Measurements from ENCODE around the gene DEK. TPM values are rescaled to one million over a fixed set of nuclear protein-coding genes. Genes with fewer than 3 reads are reported as not detected.
"Not testable (repeated sequence)": the region's sequence is repeated elsewhere in the genome, so short reads cannot be mapped to it uniquely, and the experiment has no call there.

Gene DEK
- total RNA-seq, 1 donor from 2014 or later = 59.8 TPM

GRCh38 chr6:18204691-18205090, 59.6 kb downstream of the DEK start:
- no peak for DNase-seq (ENCODE audit: low spot score)

GRCh38 chr6:18203786-18204185, 60.5 kb downstream of the DEK start:
- DNase-seq (ENCODE audit: low spot score) = no peak

DNA sequence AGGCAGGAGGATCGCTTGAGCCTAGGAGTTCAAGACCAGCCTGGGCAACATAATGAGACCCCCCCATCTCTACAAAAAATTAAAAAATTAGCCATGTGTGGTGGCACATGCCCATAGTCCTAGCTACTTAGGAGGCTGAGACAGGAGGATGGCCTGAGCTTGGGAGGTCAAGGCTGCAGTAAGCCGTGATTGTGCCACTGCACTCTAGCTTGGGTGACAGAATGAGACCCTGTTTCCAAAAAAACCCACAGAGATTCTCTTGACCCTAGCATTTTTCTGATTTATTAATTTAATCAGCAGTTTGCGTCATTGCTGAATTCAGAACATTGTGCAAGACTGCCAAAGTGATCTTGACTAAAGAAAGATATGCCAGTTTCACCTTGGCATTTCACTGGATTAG, 72.3 kb downstream of the DEK start:
- DNase-seq (ENCODE audit: low spot score) = no peak

DNA sequence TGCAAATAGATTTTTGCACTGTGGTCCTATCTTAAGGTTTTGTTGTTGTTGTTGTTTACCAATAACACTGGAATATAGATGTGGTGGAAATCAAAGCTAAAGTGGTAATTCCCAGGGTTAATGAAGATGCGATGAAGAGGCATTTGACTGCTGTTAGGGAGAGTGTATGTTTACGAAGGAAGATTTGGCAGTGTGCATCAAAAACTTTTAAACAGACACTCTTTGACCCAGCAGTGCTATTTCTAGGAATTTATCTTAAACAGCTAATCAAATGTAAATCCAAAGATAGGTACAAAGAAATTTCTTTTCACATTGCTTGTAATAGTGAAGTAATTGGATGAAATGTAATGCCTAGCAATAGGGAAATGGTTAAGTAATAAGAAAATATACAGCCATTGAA, 75.1 kb downstream of the DEK start:
- DNase-seq (ENCODE audit: low spot score) = no peak

GRCh38 chr6:18187701-18188100, 76.6 kb downstream of the DEK start:
- no peak for DNase-seq (ENCODE audit: low spot score)

DNA sequence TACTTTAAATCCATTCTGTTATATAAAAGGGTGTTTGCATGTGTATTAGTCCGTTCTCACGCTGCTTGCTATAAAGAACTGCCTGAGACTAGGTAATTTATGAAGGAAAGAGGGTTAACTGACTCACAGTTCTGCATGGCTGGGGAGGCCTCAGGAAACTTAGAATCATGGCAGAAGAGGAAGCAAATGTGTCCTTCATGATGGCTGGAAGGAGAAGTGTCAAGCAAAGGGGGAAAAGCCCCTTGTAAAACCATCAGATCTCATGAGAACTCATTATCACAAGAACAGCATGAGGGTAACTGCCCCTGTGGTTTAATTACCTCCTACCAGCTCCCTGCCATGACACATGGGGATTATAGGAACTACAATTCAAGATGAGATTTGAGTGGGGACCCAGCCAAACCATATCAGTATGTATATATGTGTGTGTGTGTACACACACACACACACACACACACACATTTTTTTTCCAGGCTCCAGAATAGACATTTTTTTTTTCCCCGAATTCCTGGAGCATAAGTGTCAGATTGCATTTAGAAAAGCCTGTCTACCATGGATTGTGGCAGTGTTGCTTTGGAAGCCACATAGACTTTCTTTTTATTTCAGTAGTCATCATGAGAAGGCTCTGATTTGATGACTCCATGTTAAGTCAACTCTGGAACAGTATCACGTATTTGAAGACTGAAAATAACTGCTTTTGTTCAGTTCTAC, 77.6 kb downstream of the DEK start:
- DNase-seq (ENCODE audit: low spot score) = no peak

DNA sequence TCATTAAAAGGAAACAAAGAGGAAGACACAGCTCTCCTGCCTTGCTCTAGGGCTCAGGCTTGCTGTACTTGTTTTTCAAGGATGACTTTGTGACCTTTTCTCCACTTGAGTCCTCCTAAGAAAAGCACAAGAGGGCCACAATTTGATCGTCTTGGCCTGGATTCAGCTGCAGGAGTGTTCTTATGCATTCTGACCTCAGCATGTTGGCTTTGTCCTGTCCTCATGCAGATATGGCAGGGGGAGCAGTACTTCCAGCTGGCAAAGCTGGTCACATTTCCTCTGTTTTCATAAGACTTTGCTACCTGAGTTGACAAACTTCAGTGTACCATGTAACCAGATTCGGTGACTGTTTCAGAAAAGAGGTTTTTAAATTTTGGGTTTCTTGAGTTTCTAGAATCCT, 78.3 kb downstream of the DEK start:
- DNase-seq (ENCODE audit: low spot score) = no peak

DNA sequence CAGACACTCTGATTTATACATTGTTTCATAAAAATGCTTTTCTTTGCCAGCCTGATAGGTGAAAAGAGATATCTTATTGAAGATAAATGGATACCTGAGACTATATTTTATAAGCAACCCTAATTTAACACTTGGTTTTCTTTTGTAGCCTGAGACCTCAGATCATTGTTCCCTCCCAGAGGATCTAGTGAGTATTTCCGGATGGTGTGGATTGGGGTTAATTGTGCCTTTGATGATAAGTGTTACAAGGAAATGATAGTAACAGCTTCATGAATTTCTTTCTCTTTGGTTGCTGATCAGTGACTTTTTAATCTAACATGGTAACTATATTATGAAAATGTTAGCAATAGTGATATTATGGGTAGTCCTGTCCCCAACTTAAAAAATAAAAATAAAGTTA, 78.7 kb downstream of the DEK start:
- no peak for DNase-seq (ENCODE audit: low spot score)

GRCh38 chr6:18183766-18184165, 80.6 kb downstream of the DEK start:
- no peak for DNase-seq (ENCODE audit: low spot score)

DNA sequence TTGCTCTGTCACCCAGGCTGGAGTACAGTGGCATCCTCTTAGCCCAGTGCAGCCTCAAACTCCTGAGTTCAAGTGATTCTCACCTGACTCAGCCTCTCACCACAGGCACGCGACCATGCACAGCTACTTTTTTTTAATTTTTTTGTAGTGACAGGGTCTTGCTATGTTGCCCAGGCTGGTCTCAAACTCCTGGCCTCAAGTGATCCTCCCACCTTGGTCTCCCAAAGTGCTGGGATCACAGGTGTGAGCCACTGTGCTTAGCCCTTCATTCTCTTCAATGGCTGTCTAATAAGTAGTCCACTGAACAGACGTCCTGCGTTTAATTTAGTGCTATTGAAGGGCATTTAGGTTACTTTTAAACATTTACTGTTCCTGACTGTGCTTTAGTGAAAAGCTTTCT, 81.8 kb downstream of the DEK start:
- DNase-seq (ENCODE audit: low spot score) = no peak

GRCh38 chr6:18179770-18180356, 84.5 kb downstream of the DEK start:
- no peak for DNase-seq (ENCODE audit: low spot score)

DNA sequence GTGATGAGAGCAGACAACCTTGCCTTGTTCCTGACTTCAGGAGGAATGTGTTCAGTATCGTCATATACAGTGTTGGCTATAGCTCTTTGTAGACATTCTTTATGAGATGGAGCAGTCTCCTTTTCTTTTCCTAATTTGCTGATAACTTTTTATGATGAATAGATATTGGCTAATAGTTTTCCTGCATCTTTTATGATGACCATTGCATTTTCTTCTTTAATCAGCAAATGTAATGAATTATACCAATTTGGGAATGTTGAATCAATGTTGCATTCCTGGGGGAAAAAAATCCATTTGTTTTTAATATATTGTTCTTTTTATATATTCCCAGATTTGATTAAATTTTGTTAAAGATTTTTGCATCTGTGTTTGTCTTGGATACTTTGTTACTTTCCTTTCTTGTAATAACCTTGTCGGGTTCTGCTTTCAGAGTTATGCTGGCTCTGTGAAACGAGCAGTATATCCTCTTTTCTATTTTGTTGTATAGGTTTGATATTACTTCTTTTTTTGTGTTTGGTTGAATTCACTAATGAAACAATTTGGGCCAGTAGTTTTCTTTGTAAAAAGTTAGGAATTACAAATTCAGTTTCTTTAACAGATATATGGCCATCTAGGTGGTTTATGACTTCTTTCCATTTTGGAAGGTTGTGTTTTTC, 85.2 kb downstream of the DEK start:
- DNase-seq (ENCODE audit: low spot score) = no peak

GRCh38 chr6:18177286-18177965, 86.9 kb downstream of the DEK start:
- DNase-seq (ENCODE audit: low spot score) = no peak

DNA sequence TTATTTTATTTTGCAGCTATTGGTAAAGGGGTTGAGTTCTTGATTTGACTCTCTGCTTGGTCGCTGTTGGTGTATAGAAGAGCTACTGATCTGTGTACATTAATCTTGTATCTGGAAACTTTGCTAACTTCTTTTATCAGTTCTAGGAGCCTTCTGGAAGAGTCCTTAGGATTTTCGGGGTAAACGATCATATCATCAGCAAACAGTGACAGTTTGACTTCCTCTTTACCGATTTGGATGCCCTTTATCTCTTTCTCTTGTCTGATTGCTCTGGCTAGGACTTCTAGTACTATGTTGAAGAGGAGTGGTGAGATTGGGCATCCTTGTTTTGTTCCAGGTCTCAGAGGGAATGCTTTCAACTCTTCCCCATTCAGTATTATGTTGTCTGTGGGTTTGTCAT, 88.1 kb downstream of the DEK start:
- not testable (repeated sequence) for DNase-seq (ENCODE audit: low spot score)

Other genes with a start within 250 kb of the DEK start
- 1.9 TPM for gene NHLRC1, start 141.9 kb downstream of the DEK start, total RNA-seq
- 18.5 TPM for gene TPMT, start 109.5 kb downstream of the DEK start, total RNA-seq
- 22.6 TPM for gene KDM1B, start 109.1 kb downstream of the DEK start, total RNA-seq
- gene RNF144B, start 122.8 kb upstream of the DEK start, total RNA-seq = 33.9 TPM